Activated T-cell treated with anti-CD3 and anti-CD28 coated beads for 1 hour (primary cell): ENCODE measurements around the gene NFU1.
"Not testable (repeated sequence)": the region's sequence is repeated elsewhere in the genome, so short reads cannot be mapped to it uniquely, and the experiment has no call there.

Experiments used
- DNase-seq: peaks from one replicate; pipeline ENCODE4 v3.0.0-alpha.2; 2020; ENCODE audit warnings: low read depth

The NFU1 gene

DNA sequence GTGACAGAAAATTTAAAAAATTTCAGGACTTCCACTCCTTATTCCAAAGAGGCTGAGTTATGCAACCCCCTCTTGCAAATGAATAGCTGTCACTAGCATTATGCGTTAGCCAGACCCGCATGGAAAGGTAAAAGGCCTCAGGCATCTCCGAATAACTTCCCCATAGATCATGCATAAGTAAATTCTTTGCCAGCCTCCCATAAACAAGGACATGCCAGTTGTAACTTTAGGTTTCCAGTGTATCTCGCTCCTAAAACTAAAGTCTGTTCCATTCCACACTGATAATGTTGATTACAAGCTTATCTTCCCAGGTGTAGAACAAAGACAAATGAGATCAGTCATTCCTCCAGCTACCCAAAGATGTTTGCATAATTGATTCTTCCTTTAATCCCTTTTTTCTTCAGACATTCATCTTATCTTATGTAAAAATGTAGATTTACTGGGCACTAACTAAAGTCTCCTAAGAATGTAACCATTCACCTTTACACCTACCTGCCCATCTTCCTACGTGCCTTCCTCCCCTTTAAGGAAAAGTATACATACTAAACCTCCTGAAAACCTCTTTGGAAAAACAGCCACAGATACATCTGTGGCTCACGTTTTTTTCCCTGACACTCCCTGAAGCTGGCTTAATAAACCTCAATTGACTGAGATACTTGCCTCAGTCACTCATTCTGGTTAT, 13.6 kb upstream of the NFU1 start:
- DNase-seq, result no peak

DNA sequence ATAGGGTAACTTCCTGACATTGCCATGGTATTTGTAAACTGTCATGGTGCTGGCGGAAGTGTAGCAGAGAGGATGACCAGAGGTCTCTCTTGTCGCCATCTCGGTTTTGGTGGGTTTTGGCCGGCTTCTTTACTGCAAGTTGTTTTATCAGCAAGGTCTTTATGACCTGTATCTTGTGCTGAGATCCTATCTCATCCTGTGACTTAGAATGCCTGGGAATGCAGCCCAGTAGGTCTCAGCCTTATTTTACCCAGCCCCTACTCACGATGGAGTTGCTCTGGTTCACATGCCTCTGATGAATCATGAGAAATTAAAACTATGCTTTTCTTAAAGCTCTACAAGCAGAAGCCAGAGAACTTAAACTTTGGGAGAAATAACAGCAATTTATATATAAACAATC, 12.7 kb upstream of the NFU1 start:
- no peak for DNase-seq

GRCh38 chr2:69443673-69444072, 6.4 kb upstream of the NFU1 start:
- DNase-seq, result not testable (repeated sequence)

DNA sequence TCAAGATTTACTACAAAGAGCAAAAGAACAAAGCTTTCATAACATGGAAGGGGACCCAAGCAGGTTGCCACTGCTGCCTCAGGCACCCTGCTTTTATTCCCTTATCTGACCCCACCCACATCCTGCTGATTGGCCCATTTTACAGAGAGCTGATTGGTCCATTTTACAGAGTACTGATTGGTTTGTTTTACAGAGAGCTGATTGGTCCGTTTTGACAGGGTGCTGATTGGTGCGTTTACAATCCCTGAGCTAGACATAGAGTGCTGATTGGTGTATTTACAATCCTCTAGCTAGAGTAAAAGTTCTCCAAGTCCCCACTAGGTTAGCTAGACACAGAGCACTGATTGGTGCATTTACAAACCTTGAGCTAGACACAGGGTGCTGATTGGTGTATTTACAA, 2.3 kb upstream of the NFU1 start:
- not testable (repeated sequence) for DNase-seq

GRCh38 chr2:69438580-69438979, 1.3 kb upstream of the NFU1 start:
- no peak for DNase-seq

- DNase-seq, result no peak
Observed at GRCh38 chr2:69437751-69438154, 518 bp upstream of the NFU1 start.

DNA sequence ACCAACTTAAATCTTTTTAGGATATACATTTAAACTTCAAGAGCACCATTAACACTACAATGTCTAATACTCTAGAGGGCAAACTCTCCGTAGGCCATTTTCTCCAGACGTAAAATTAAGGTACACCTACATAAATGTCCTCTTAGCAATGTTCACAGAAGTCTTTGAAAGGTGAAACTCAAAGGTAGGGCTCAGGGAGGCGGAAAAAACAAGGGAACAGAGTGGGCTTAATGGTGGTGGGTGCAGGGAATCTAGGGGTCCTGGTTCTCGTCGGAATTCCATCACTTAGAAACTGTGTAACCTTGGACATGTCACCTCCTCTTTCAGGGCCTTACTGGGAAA, 668 bp downstream of the NFU1 start:
- DNase-seq, result no peak

DNA sequence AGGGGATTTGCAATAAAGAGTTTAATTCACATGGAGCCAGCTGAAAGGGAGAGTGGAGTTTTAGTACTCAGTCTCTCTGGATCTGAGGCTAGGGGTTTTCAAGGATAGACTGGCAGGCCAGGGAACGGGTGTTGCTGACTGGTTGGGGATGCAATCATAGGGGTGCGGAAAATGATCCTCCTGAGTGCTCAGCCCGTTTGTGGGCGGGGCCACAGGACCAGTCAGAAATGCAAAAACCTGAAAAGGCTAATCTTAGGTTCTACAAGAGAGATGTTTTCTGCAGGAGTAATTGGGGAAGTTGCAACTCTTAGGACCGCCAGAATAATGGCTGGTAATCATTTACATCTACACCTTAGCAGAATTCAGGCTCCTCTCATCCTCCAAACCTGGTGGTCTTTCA, 2.5 kb downstream of the NFU1 start:
- DNase-seq, result no peak

DNA sequence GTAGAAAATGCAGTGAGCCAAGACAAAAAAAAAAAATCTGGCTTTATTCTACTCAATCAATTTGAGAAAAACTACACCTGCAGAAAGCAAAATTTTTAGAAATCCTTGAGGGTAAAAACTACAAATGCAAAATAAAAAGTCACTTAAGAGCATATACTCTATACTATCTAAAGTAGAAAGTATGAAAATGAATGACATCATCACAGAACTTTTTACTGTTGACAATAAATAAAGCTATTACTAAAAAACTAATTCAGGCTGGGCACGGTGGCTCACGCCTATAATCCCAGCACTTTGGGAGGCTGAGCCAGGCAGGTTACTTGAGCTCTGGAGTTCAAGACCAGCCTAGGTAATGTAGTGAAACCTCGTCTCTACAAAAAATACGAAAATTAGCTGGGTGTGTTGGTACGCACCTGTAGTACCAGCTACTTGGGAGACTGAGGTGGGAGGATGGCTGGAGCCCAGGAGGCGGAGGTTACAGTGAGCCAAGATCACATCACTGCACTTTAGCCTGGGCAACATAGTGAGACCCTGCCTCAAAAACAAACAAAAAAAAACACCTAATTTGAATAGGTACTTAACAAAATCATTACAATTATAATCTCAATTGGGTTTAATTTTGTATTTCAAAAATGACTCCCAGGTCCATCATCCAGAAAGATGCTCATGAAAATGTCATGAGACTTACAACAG, 7.6 kb downstream of the NFU1 start:
- DNase-seq, result no peak

- DNase-seq, result no peak
Observed at GRCh38 chr2:69428981-69429380, 8.3 kb downstream of the NFU1 start.

- DNase-seq, result no peak
Observed at GRCh38 chr2:69424419-69424818, 12.8 kb downstream of the NFU1 start.

GRCh38 chr2:69422198-69422597, 15.0 kb downstream of the NFU1 start:
- no peak for DNase-seq

- DNase-seq, result not testable (repeated sequence)
Observed at GRCh38 chr2:69419111-69419510, 18.1 kb downstream of the NFU1 start.

DNA sequence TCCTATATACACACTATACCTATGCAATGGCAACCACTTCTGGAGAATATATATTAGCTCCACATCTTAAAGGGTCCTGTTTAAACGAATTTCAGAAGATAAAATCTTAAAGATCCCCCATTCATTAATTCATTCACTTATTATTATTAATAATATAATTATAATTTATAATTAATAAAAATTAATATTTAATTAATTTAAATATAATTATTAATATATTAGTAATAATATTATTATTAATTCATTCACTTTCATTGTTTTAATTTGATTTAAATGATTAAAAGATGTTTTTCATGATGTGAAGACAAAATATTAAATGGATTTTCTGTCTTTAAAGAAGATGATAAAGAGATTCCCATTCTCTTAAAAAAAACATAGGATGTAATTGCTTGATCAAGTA, 21.1 kb downstream of the NFU1 start:
- DNase-seq, result no peak

GRCh38 chr2:69411120-69411519, 26.1 kb downstream of the NFU1 start:
- no peak for DNase-seq

DNA sequence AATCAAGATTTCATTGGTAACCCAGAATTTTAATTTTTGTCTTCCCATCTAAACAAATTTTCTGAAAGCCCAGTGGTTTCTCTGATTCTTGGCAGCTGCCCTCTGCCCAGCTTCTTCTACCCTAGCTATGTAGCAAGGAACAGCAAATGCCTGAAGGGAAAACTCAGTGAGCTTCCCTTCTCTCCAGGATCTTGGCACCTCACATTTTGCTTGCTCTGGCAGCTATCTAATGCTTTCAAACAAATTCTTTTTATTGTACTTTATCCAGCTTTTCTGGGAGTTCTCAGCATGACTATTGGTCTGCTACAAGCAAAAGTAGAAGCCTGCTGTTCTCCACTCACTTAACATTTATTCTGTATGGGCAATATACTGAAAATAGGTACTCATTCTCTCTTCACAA, 31.9 kb downstream of the NFU1 start:
- no peak for DNase-seq

DNA sequence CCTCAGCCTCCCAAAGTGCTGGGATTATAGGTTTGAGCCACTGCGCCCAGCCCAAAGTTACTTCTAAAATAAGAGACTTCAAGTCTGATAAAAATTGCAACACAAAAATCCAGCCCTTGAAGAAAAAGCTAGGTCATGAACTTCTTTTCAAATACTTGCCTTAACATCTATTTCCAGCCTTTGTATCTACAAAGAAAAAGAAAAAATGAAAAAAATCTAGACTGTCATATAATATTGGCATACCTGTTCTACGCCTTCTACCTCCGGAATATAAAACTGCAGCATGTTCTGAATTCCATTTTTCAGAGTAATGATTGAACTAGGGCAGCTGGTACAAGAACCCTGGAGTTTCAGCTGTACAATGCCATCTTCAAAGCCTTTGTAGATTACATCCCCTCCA, 37.1 kb downstream of the NFU1 start:
- DNase-seq, result no peak

DNA sequence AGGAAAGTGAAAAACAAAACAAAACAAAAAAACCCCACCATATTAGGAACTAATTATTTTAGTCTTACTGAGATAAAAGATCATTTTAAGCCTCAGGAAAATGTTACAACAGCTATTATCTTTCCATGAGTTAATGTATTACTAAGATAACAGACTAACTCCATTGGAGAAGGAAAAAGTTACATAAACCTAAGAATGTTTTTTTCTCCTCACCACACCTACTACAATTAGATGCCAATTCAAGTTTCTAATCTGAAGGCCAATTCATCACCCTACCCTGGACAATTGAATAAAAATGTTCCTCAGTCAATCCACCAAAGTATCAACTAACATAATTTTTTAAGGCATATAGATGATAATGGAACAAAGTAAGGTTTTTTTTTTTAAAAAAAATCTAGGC, 40.0 kb downstream of the NFU1 start:
- no peak for DNase-seq

DNA sequence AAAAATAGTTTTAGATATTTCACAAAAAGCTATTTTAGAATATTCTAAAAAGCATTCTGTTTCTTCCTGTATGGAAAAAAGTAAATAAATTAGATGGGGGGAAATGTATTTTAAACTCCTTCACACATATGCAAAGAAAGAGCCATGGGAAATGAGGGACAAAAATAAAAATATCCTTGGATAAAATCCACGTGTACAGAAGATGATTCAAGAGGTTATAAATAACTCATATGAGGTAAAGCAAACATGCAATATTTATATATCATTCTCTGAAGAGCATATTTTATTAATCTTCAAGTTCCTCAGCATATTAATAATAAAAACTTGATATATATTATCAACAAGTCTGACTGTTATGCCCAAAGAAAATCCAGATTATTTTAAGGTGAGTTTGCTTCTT, 41.4 kb downstream of the NFU1 start:
- DNase-seq, result no peak

GRCh38 chr2:69393963-69394362, 43.3 kb downstream of the NFU1 start:
- DNase-seq, result no peak

- DNase-seq, result no peak
Observed at GRCh38 chr2:69390471-69390870, 46.8 kb downstream of the NFU1 start.

DNA sequence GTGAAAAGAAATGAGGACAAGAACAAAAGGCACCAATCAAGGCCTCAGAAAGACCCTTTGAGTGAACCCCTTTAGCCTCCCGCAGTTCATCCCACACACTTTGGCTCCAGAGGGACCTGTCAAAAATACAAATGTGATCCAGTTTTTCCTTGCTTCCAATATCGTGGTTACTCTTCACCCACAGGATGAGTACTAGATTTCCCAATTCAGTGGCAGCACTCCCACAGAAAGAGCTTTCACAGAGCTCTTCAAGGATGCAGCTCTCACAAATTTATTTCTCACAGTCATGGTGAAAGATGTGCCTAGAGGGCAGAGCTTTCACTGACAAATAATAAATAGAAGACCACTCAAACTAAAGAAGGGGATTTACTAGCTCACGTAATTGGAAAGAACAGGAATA, 47.2 kb downstream of the NFU1 start:
- no peak for DNase-seq

DNA sequence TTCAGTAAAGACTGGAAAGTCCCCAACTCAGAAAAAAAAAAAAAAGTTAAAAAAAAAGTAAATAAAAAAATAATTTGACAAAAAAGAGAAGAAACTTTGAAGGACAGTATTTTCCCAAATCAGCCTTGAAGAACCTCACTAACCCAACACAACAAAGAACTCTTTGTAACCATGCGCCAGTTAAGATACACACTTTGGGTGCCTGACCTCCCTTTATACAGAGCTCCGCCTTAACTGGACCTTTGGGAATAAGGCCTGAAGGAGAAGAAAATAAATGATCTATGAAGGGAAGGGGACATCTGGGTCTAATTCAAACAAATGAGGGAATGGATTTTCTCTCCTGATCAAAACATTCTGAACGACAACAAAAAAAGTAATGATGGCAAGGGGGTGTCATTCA, 48.0 kb downstream of the NFU1 start:
- DNase-seq, result no peak

DNA sequence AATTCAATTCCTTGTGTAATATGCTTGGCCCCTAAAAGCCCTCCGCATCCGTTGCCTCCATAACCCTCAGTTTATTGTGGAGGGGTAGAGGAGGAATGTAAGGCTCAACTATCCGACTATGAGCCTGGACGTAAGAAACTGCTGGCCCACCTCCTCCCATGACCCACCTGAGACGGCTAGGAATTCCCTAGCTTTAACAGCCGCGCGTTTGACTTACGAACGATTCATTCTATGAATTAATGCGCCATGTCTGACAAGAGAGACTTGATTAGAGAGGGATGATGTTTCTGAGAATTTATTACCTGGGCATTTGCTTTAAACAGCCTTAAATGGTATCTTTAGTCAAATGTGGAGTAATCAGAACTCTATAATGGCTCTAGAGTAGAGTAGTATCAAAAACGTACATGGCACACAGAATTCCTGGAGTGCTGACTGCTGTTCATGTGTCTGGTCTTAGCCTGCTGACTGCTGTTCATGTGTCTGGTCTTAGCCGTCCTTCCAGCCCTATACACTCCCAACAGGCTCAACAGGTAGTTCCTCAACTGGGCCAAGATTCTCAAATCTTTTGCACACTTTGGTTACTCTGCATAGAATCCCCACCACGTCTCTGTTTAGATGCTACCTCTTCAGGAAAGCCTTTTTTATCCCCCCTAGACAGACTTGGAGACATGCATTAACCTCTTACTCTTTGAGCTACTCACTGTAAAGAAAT, 49.3 kb downstream of the NFU1 start:
- DNase-seq, result no peak
